ENCODE data around the gene SFMBT1. TPM values are rescaled to one million over a fixed set of nuclear protein-coding genes. Genes with fewer than 3 reads are reported as not detected.

The SFMBT1 gene
- total and polyA plus RNA-seq, 2 experiments from 2014 or later = 3.4 to 6.1 TPM

- H3K4me1 ChIP-seq (ENCODE audit: low read depth) = no peaks in the 10 kb centered on the region
- no peak overlapping the region for H3K4me3 ChIP-seq
- no peak overlapping the region for H3K27ac ChIP-seq
- no peaks in the 10 kb centered on the region for H3K9me3 ChIP-seq (ENCODE audit: low read depth)
- no peak for DNase-seq (ENCODE audit: low read depth in 1 of 2, low spot score in 1 of 2)
- no peaks in the 10 kb centered on the region for H3K27me3 ChIP-seq
- no peaks in the 10 kb centered on the region for H3K36me3 ChIP-seq
- TF ChIP-seq CTCF (IDR thresholded peaks at IDR 0.05; ENCODE audit: low read depth, low read length) = no peak
Observed at GRCh38 chr3:52983336-52983807, 62.5 kb downstream of the SFMBT1 start.

- no peak for DNase-seq (ENCODE audit: low read depth in 1 of 2, low spot score in 1 of 2)
- Histone ChIP-seq H3K36me3 (no peaks in the 10 kb centered on the region), H3K4me3 (no peak overlapping the region), H3K27me3 (no peaks in the 10 kb centered on the region), H3K27ac (no peak overlapping the region), H3K4me1 (ENCODE audit: low read depth) (no peaks in the 10 kb centered on the region), H3K9me3 (ENCODE audit: low read depth) (no peaks in the 10 kb centered on the region)
- no peak for TF ChIP-seq CTCF (IDR thresholded peaks at IDR 0.05; ENCODE audit: low read depth, low read length)
Observed at GRCh38 chr3:52982839-52983238, 63.0 kb downstream of the SFMBT1 start.

GRCh38 chr3:52979190-52979983 is 66.5 kb downstream of the SFMBT1 start:
- Histone ChIP-seq H3K4me3 (no peak overlapping the region), H3K4me1 (ENCODE audit: low read depth) (no peaks in the 10 kb centered on the region), H3K9me3 (ENCODE audit: low read depth) (no peaks in the 10 kb centered on the region), H3K27ac (no peak overlapping the region), H3K27me3 (no peaks in the 10 kb centered on the region), H3K36me3 (no peaks in the 10 kb centered on the region)
- TF ChIP-seq CTCF (IDR thresholded peaks at IDR 0.05; ENCODE audit: low read depth, low read length) = no peak
- no peak for DNase-seq (ENCODE audit: low read depth in 1 of 2, low spot score in 1 of 2)

GRCh38 chr3:52978109-52978754 is 67.6 kb downstream of the SFMBT1 start:
- H3K36me3 ChIP-seq = no peaks in the 10 kb centered on the region
- no peak for DNase-seq (ENCODE audit: low read depth in 1 of 2, low spot score in 1 of 2)
- H3K27ac ChIP-seq = no peak overlapping the region
- H3K9me3 ChIP-seq (ENCODE audit: low read depth) = no peaks in the 10 kb centered on the region
- no peaks in the 10 kb centered on the region for H3K4me1 ChIP-seq (ENCODE audit: low read depth)
- no peak overlapping the region for H3K4me3 ChIP-seq
- H3K27me3 ChIP-seq = no peaks in the 10 kb centered on the region
- no peak for TF ChIP-seq CTCF (IDR thresholded peaks at IDR 0.05; ENCODE audit: low read depth, low read length)

- no peak for DNase-seq (ENCODE audit: low read depth in 1 of 2, low spot score in 1 of 2)
- H3K36me3 ChIP-seq = no peaks in the 10 kb centered on the region
- H3K4me3 ChIP-seq = no peak overlapping the region
- H3K4me1 ChIP-seq (ENCODE audit: low read depth) = no peaks in the 10 kb centered on the region
- H3K9me3 ChIP-seq (ENCODE audit: low read depth) = no peaks in the 10 kb centered on the region
- no peak overlapping the region for H3K27ac ChIP-seq
- no peak for TF ChIP-seq CTCF (IDR thresholded peaks at IDR 0.05; ENCODE audit: low read depth, low read length)
- no peaks in the 10 kb centered on the region for H3K27me3 ChIP-seq
Observed at GRCh38 chr3:52973806-52974205, 72.1 kb downstream of the SFMBT1 start.

Data from cardiac muscle cell (in vitro differentiated cells and primary cell).